H1 (cell line): Measurements from ENCODE around the gene ADD3. TPM values are rescaled to one million over a fixed set of nuclear protein-coding genes. Genes with fewer than 3 reads are reported as not detected.

Experiments
- SIRT6 ChIP-seq: IDR thresholded peaks from one replicate; pipeline ENCODE4 v1.7.1; 2012; ENCODE audit warnings: low read length, inconsistent platforms
- polyA plus RNA-seq, 7 experiments: library from polyadenylated mRNA; depleted of rRNA in 3 of 7; stranded (reverse) in 5 of 7; unstranded in 2 of 7; fragments of >200 nt in 5 of 7; fragments of 200-250 nt in 2 of 7; gene quantifications; 1 replicate in 5 of 7; 2 replicates in 1 of 7; 4 replicates in 1 of 7; pipeline versions ENCODE4 v1.2.1 to v1.2.3, GENCODE V29; 2011 to 2013; ENCODE audit warnings: missing spikeins in 2 of 7, mixed read lengths in 2 of 7
- total RNA-seq: library from RNA; stranded (reverse); fragmentation: NEBNext Ultra II Directional; extraction: Animal tissue kit (Norgen Biotek cat#: 25700); gene quantifications from 2 replicates; pipeline ENCODE4 v1.2.1, GENCODE V29; 2021

ADD3 gene
- total and polyA plus RNA-seq, 2 of the 8 experiments (the other 6 are each of a cell fraction or from before 2014, with no cell fraction given) = 44.7 to 85.6 TPM

GRCh38 chr10:109973326-109973829 is 34.4 kb upstream of the ADD3 start (continued):
- no peak for TF ChIP-seq SIRT6
